K562 (cell line): Measurements from ENCODE around the gene C16orf78. TPM values are rescaled to one million over a fixed set of nuclear protein-coding genes. Genes with fewer than 3 reads are reported as not detected.

Source experiments
- ATAC-seq: fragments of 200-7000 bp; cut with Tn5 transposase; 3 replicates; pipeline ENCODE4 v1.9.1; 2020; ENCODE audit warnings: moderate library complexity
- BruUV-seq: library from RNA; stranded (reverse); fragments of 400-500 nt; replicated peaks from 2 replicates; lab custom pipeline; 2021; lab: Mats Ljungman, UMichigan
- CTCF ChIA-PET: fragments of 300-600 bp; formaldehyde crosslinking; extraction: SDS; loops from one replicate; lab custom pipeline; 2021; ENCODE audit warnings: low intra/inter-chr PET ratio; lab: Yijun Ruan, JAX
- POLR2A ChIA-PET: fragments of 300-600, 350-650 bp; sonication (Branson Sonifier 250); formaldehyde crosslinking; extraction: SDS; loops from one replicate; lab custom pipeline; 2021; ENCODE audit warnings: antibody characterized with exemption, inconsistent platforms; lab: Yijun Ruan, JAX
- DNase-seq, 4 experiments: peaks; one replicate each; pipeline versions ENCODE4 v3.0.0 to v3.0.0-alpha.2; 2011 to 2018; ENCODE audit warnings: low spot score in 3 of 4, mixed read lengths in 3 of 4; ENCODE audit errors: extremely low read depth in 1 of 4
- FAIRE-seq: peaks from 2 replicates; lab custom pipeline; 2011; peaks lifted over from hg19 to GRCh38; lab: Jason Lieb, UNC
- H2AFZ ChIP-seq: 2 replicates; pipeline ENCODE4 v1.6.0; 2011; ENCODE audit warnings: low read depth, low read length, control low read depth, inconsistent platforms
- H3K27ac ChIP-seq: fragments of 200-600 bp; 3 replicates; pipeline ENCODE4 v1.8.0; 2011; ENCODE audit warnings: low read depth, mild to moderate bottlenecking, control low read depth, inconsistent platforms, low read length, moderate library complexity, mixed read lengths; ENCODE audit errors: extremely low read depth
- H3K27me3 ChIP-seq, 2 experiments: fragments of 300-600 bp in 1 of 2; 2 replicates in 1 of 2; 3 replicates in 1 of 2; pipeline versions ENCODE4 v1.6.0 to v1.8.0; 2011; ENCODE audit warnings: inconsistent platforms in 2 of 2, low read length in 2 of 2, mild to moderate bottlenecking in 1 of 2, mixed read lengths in 1 of 2, moderate library complexity in 1 of 2; ENCODE audit not compliant: control insufficient read depth in 2 of 2, insufficient read depth in 2 of 2
- H3K36me3 ChIP-seq: fragments of 300-600 bp; 3 replicates; pipeline ENCODE4 v1.8.0; 2011; ENCODE audit warnings: mild to moderate bottlenecking, low read length, inconsistent platforms; ENCODE audit not compliant: control insufficient read depth, insufficient read depth
- H3K4me1 ChIP-seq, 2 experiments: fragments of 200-600 bp in 1 of 2; replicated peaks in 1 of 2; 2 replicates in 1 of 2; 3 replicates in 1 of 2; pipeline versions ENCODE4 v1.5.1 to v1.8.0; 2011; ENCODE audit warnings: inconsistent platforms in 2 of 2, low read length in 2 of 2, mild to moderate bottlenecking in 1 of 2, mixed read lengths in 1 of 2, moderate library complexity in 1 of 2; ENCODE audit not compliant: control insufficient read depth in 2 of 2, insufficient read depth in 2 of 2
- H3K4me2 ChIP-seq: 2 replicates; pipeline ENCODE4 v1.6.1; 2011; ENCODE audit warnings: low read length, control low read depth, inconsistent platforms, mixed read lengths; ENCODE audit not compliant: insufficient read depth
- H3K4me3 ChIP-seq: fragments of 200-600 bp; sonication (generic), shearing (Covaris generic); 2 replicates; pipeline ENCODE4 v1.5.1; 2016; ENCODE audit warnings: control low read depth, inconsistent platforms
- H3K79me2 ChIP-seq: fragments of 200-600 bp; 3 replicates; pipeline ENCODE4 v1.8.0; 2011; ENCODE audit warnings: low read length, inconsistent platforms; ENCODE audit not compliant: control insufficient read depth, insufficient read depth
- H3K9ac ChIP-seq, 2 experiments: 2 replicates each; pipeline versions ENCODE4 v1.6.0 to v1.6.1; 2011; ENCODE audit warnings: low read depth in 2 of 2, low read length in 2 of 2, control low read depth in 1 of 2, inconsistent platforms in 1 of 2, mild to moderate bottlenecking in 1 of 2, mixed read lengths in 1 of 2; ENCODE audit not compliant: insufficient read depth in 1 of 2
- H3K9me1 ChIP-seq: one replicate; pipeline ENCODE4 v1.6.0; 2011; ENCODE audit warnings: inconsistent platforms, mild to moderate bottlenecking, low read length, moderate library complexity; ENCODE audit not compliant: control insufficient read depth, insufficient read depth
- H3K9me3 ChIP-seq: replicated peaks from 2 replicates; pipeline ENCODE4 v1.5.1; 2011; ENCODE audit warnings: low read depth, low read length, inconsistent platforms; ENCODE audit not compliant: control insufficient read depth, insufficient read depth
- H4K20me1 ChIP-seq: replicated peaks from 2 replicates; pipeline ENCODE4 v1.6.1; 2011; ENCODE audit warnings: low read length, inconsistent platforms, mixed read lengths; ENCODE audit not compliant: control insufficient read depth, insufficient read depth
- ESRRA ChIP-seq: fragments of 450-650 bp; IDR thresholded peaks from 2 replicates; pipeline ENCODE4 v1.6.1; 2014; ENCODE audit warnings: low read depth, mild to moderate bottlenecking, moderate library complexity, borderline replicate concordance
- FOS ChIP-seq: IDR thresholded peaks from 3 replicates; pipeline ENCODE4 v1.6.1; 2011; ENCODE audit not compliant: insufficient read length; ENCODE audit errors: extremely low read depth
- HDAC6 ChIP-seq: IDR thresholded peaks from 2 replicates; pipeline ENCODE4 v1.6.1; 2012; ENCODE audit warnings: low read depth, mild to moderate bottlenecking, control low read depth, inconsistent platforms, low read length, moderate library complexity
- JUND ChIP-seq, 2 experiments: IDR thresholded peaks; 2 replicates in 1 of 2; 3 replicates in 1 of 2; pipeline ENCODE4 v1.6.1; 2011; ENCODE audit warnings: borderline replicate concordance in 2 of 2, low read depth in 2 of 2, low read length in 2 of 2, improper control_type of control experiment in 1 of 2, missing biosample characterization in 1 of 2, missing genetic modification characterization in 1 of 2, missing genetic modification reagents in 1 of 2
- MXI1 ChIP-seq: IDR thresholded peaks from 2 replicates; pipeline ENCODE4 v1.6.1; 2011; ENCODE audit warnings: low read depth, mild to moderate bottlenecking, improper control_type of control experiment, low read length
- RFX1 ChIP-seq: fragments of 450-650 bp; IDR thresholded peaks from 2 replicates; pipeline ENCODE4 v1.6.1; 2016; ENCODE audit warnings: mild to moderate bottlenecking, moderate library complexity
- SNIP1 ChIP-seq: fragments of 450-650 bp; IDR thresholded peaks from 2 replicates; pipeline ENCODE4 v1.7.1; 2017; ENCODE audit warnings: low read depth, mild to moderate bottlenecking
- TAF15 ChIP-seq: fragments of 200-400 bp; formaldehyde crosslinking; IDR thresholded peaks from 2 replicates; pipeline ENCODE4 v1.6.1; 2017; ENCODE audit warnings: mild to moderate bottlenecking, low read depth, low read length, moderate library complexity
- TOE1 ChIP-seq, 2 experiments: fragments of 450-650 bp in 1 of 2; sonication (generic) in 1 of 2; formaldehyde crosslinking in 1 of 2; IDR thresholded peaks; 2 replicates each; pipeline versions ENCODE4 v1.7.1 to v1.8.0; 2016 to 2022; ENCODE audit warnings: borderline replicate concordance in 2 of 2, mild to moderate bottlenecking in 2 of 2, antibody characterized with exemption in 1 of 2, inconsistent platforms in 1 of 2, low read depth in 1 of 2, missing genetic modification reagents in 1 of 2, moderate library complexity in 1 of 2
- YBX1 ChIP-seq: fragments of 450-650 bp; IDR thresholded peaks from 2 replicates; pipeline ENCODE4 v1.7.1; 2016; ENCODE audit warnings: mild to moderate bottlenecking
- ZNF589 ChIP-seq: fragments of 200-800 bp; sonication (Bioruptor generic); IDR thresholded peaks from 2 replicates; pipeline ENCODE4 v1.6.1; 2016; ENCODE audit warnings: low read depth, missing genetic modification characterization, missing compliant biosample characterization
- ZNF699 ChIP-seq: fragments of 250-450 bp; sonication (Bioruptor Pico); IDR thresholded peaks from 2 replicates; pipeline ENCODE4 v1.8.0; 2021; ENCODE audit warnings: mild to moderate bottlenecking, moderate library complexity; ENCODE audit not compliant: insufficient replicate concordance
- WGBS: fragments of 100-300 bp; shearing (Covaris generic); methylation state at CpG from one replicate; pipeline ENCODE4 v1.1.6; 2016; ENCODE audit warnings: low coverage, mixed read lengths; ENCODE audit not compliant: insufficient coverage; ENCODE audit errors: missing lambda C conversion rate; 5-methylcytosine and 5-hydroxymethylcytosine counted together
- in situ Hi-C: fragments of 300-500 bp; cut with MboI; formaldehyde crosslinking; loops from 4 replicates; pipeline ENCODE4 v1.15.0; 2018; ENCODE audit warnings: inconsistent platforms, mixed read lengths
- intact Hi-C: fragments of 100-400 bp; cut with micrococcal nuclease; formaldehyde crosslinking; loops from 2 replicates; pipeline ENCODE4 v1.14.2; 2022
- polyA plus RNA-seq, 8 experiments: library from polyadenylated mRNA; depleted of rRNA in 4 of 8; stranded (reverse) in 5 of 8; unstranded in 3 of 8; fragments of >200 nt; fragmentation: Nextera tagmentation in 2 of 8; fragmentation: Illumina TruSeq in 1 of 8; extraction: Ambion mirVana in 2 of 8; extraction: Trizol in 1 of 8; gene quantifications; 2 replicates each; pipeline versions ENCODE4 v1.2.1 to v1.2.3, GENCODE V29; 2011 to 2014; ENCODE audit warnings: inconsistent platforms in 1 of 8, missing spikeins in 1 of 8
- total RNA-seq, 7 experiments: library from RNA; depleted of rRNA in 6 of 7; stranded (reverse); fragments of >200 nt in 6 of 7; fragmentation: Illumina TruSeq in 2 of 7; extraction: Trizol in 2 of 7; gene quantifications; 2 replicates each; pipeline versions ENCODE4 v1.2.1 to v1.2.3, GENCODE V29; 2011 to 2021; ENCODE audit warnings: low replicate concordance in 1 of 7
- TF ChIP-seq, protein P1 (sequence below), 2 experiments: fragments of 450-650 bp; IDR thresholded peaks; 2 replicates each; pipeline ENCODE4 v1.6.1; 2018; ENCODE audit warnings: mild to moderate bottlenecking in 2 of 2, low read depth in 1 of 2; ENCODE audit not compliant: partially characterized antibody in 2 of 2
- TF ChIP-seq, protein P2 (sequence below): fragments of 450-650 bp; IDR thresholded peaks from 2 replicates; pipeline ENCODE4 v1.7.0; 2016; ENCODE audit warnings: borderline replicate concordance

C16orf78 gene
- total and polyA plus RNA-seq, 9 of the 15 experiments (the other 6 are each of a cell fraction or from before 2014, with no cell fraction given): not detected

DNA sequence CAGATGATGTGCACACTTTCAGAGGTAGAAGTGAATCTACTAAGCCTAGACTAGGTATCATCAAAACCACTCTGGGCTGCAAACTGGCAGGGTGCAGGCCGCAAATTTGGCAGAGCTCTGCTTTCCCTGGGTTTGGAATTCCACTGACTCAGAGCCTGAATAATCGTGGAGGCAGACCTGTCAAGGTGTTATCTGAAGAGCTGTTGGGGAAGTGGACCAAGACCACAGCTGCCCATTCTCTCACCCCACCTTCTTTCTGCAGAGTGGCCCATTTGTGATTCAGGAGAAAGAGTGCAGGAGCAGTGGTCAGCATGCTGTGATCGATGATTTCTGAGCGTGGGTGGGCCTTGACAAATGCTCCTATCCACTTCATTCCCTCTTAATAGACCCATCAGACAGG lies 46.1 kb upstream of the C16orf78 start:
- no peak overlapping the region for H2AFZ ChIP-seq
- H3K9me1 ChIP-seq: no peaks in the 10 kb centered on the region
- ATAC-seq (no peak), FAIRE-seq (no peak), DNase-seq (no peak)
- ChIA-PET POLR2A (interaction anchor here (0.6 to 0.9 kb wide), 2 partner anchors 9 to 66 kb away, joined by 4 read pairs; no protein-coding TSS in a partner anchor), CTCF (no interaction called here)
- H3K4me3 ChIP-seq: no peak overlapping the region
- H3K9ac ChIP-seq: no peak overlapping the region
- no TSS peak for BruUV-seq
- 0% methylated on average over 4 of the region's 4 CpGs for WGBS
- in situ Hi-C loops: no loop called here
- H3K79me2 ChIP-seq: no peaks in the 10 kb centered on the region
- H3K36me3 ChIP-seq: no peaks in the 10 kb centered on the region
- no peak overlapping the region for H3K27ac ChIP-seq
- H4K20me1 ChIP-seq: no peaks in the 10 kb centered on the region
- no peak overlapping the region for H3K4me2 ChIP-seq
- intact Hi-C loops: no loop called here
- no peaks in the 10 kb centered on the region; a peak in 1 of 5 replicates for H3K27me3 ChIP-seq
- H3K4me1 ChIP-seq: no peaks in the 10 kb centered on the region
- H3K9me3 ChIP-seq: no peaks in the 10 kb centered on the region
- TF ChIP-seq YBX1 (no peak), HDAC6 (no peak), JUND (IDR thresholded peaks at IDR 0.05; ENCODE audit: borderline replicate concordance, low read depth, low read length) (no peak), JUND (tag; IDR thresholded peaks at IDR 0.05; ENCODE audit: borderline replicate concordance, low read depth, low read length) (no peak), TAF15 (no peak), ZNF589 (CRISPR knock-in tag) (no peak), TOE1 (IDR thresholded peaks at IDR 0.05; ENCODE audit: borderline replicate concordance) (no peak), TOE1 (CRISPR knock-in tag; IDR thresholded peaks at IDR 0.05; ENCODE audit: borderline replicate concordance, low read depth) (no peak), FOS (no peak), RFX1 (no peak), SNIP1 (no peak), ZNF699 (CRISPR knock-in tag) (no peak), ESRRA (no peak), MXI1 (no peak)
- TF ChIP-seq, protein P1, sequence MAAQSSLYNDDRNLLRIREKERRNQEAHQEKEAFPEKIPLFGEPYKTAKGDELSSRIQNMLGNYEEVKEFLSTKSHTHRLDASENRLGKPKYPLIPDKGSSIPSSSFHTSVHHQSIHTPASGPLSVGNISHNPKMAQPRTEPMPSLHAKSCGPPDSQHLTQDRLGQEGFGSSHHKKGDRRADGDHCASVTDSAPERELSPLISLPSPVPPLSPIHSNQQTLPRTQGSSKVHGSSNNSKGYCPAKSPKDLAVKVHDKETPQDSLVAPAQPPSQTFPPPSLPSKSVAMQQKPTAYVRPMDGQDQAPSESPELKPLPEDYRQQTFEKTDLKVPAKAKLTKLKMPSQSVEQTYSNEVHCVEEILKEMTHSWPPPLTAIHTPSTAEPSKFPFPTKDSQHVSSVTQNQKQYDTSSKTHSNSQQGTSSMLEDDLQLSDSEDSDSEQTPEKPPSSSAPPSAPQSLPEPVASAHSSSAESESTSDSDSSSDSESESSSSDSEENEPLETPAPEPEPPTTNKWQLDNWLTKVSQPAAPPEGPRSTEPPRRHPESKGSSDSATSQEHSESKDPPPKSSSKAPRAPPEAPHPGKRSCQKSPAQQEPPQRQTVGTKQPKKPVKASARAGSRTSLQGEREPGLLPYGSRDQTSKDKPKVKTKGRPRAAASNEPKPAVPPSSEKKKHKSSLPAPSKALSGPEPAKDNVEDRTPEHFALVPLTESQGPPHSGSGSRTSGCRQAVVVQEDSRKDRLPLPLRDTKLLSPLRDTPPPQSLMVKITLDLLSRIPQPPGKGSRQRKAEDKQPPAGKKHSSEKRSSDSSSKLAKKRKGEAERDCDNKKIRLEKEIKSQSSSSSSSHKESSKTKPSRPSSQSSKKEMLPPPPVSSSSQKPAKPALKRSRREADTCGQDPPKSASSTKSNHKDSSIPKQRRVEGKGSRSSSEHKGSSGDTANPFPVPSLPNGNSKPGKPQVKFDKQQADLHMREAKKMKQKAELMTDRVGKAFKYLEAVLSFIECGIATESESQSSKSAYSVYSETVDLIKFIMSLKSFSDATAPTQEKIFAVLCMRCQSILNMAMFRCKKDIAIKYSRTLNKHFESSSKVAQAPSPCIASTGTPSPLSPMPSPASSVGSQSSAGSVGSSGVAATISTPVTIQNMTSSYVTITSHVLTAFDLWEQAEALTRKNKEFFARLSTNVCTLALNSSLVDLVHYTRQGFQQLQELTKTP (IDR thresholded peaks at IDR 0.05; ENCODE audit: low read depth in 1 of 2, partially characterized antibody in 2 of 2): no peak
- TF ChIP-seq, protein P2, sequence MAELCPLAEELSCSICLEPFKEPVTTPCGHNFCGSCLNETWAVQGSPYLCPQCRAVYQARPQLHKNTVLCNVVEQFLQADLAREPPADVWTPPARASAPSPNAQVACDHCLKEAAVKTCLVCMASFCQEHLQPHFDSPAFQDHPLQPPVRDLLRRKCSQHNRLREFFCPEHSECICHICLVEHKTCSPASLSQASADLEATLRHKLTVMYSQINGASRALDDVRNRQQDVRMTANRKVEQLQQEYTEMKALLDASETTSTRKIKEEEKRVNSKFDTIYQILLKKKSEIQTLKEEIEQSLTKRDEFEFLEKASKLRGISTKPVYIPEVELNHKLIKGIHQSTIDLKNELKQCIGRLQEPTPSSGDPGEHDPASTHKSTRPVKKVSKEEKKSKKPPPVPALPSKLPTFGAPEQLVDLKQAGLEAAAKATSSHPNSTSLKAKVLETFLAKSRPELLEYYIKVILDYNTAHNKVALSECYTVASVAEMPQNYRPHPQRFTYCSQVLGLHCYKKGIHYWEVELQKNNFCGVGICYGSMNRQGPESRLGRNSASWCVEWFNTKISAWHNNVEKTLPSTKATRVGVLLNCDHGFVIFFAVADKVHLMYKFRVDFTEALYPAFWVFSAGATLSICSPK: no peak
